H54 (cell line): ENCODE data around the gene PRDM15.
A peak's percentile ranks its signal among the peaks of the same experiment; 100 is the strongest.

Source experiments
- DNase-seq: peaks from one replicate; pipeline ENCODE4 v3.0.0; 2011; ENCODE audit warnings: low spot score, mixed read lengths; ENCODE audit not compliant: insufficient read length
- FAIRE-seq: peaks from 3 replicates; lab custom pipeline; 2011; peaks lifted over from hg19 to GRCh38; lab: Jason Lieb, UNC
- POLR2A ChIP-seq: IDR thresholded peaks from 2 replicates; pipeline ENCODE4 v1.6.1; 2011; ENCODE audit warnings: low read depth, mild to moderate bottlenecking, low read length

PRDM15 gene

GRCh38 chr21:41765973-41766882 lies 112.9 kb downstream of the PRDM15 start:
- TF ChIP-seq POLR2A = no peak
- no peak for FAIRE-seq
- no peak for DNase-seq

GRCh38 chr21:41765420-41765821 lies 113.7 kb downstream of the PRDM15 start:
- TF ChIP-seq POLR2A = no peak
- DNase-seq (no peak), FAIRE-seq (no peak)

GRCh38 chr21:41764558-41765419 lies 114.4 kb downstream of the PRDM15 start:
- DNase-seq = no peak

GRCh38 chr21:41763996-41764395 lies 115.1 kb downstream of the PRDM15 start:
- no peak for TF ChIP-seq POLR2A
- FAIRE-seq (no peak), DNase-seq (no peak)

More at GRCh38 chr21:41764558-41765419, 114.4 kb downstream of the PRDM15 start:
- FAIRE-seq = no peak
- TF ChIP-seq POLR2A = no peak

GRCh38 chr21:41763398-41763931 lies 115.7 kb downstream of the PRDM15 start:
- no peak for DNase-seq
- TF ChIP-seq POLR2A = no peak
- no peak for FAIRE-seq

GRCh38 chr21:41762753-41763152 lies 116.4 kb downstream of the PRDM15 start:
- no peak for FAIRE-seq
- DNase-seq = no peak
- no peak for TF ChIP-seq POLR2A

GRCh38 chr21:41761934-41762635 lies 117.1 kb downstream of the PRDM15 start:
- TF ChIP-seq POLR2A = no peak
- DNase-seq (no peak), FAIRE-seq (no peak)

- FAIRE-seq (no peak), DNase-seq (peak; percentile 84)
- no peak for TF ChIP-seq POLR2A
These were observed 117.8 kb downstream of the PRDM15 start for GRCh38 chr21:41761211-41761933.

GRCh38 chr21:41760411-41760810 lies 118.7 kb downstream of the PRDM15 start:
- DNase-seq = no peak
- FAIRE-seq = no peak
- no peak for TF ChIP-seq POLR2A

GRCh38 chr21:41759926-41760325 lies 119.2 kb downstream of the PRDM15 start:
- FAIRE-seq (no peak), DNase-seq (no peak)
- no peak for TF ChIP-seq POLR2A

GRCh38 chr21:41759214-41759840 lies 119.8 kb downstream of the PRDM15 start:
- FAIRE-seq (no peak), DNase-seq (no peak)
- no peak for TF ChIP-seq POLR2A

- TF ChIP-seq POLR2A = no peak
- FAIRE-seq (no peak), DNase-seq (peak; percentile 78)
These were observed 120.6 kb downstream of the PRDM15 start for GRCh38 chr21:41758550-41758949.
